ENCODE measurements around the gene ANKRD42. TPM values are rescaled to one million over a fixed set of nuclear protein-coding genes. Genes with fewer than 3 reads are reported as not detected.
"Not testable (repeated sequence)": the region's sequence is repeated elsewhere in the genome, so short reads cannot be mapped to it uniquely, and the experiment has no call there.

The ANKRD42 gene
- total RNA-seq, 1 experiment from 2014 or later = 10.4 TPM

- Histone ChIP-seq H3K4me3 (no peak overlapping the region), H4K20me1 (ENCODE audit: insufficient read depth) (no peaks in the 10 kb centered on the region), H3K9me2 (ENCODE audit: insufficient read depth) (no peaks in the 10 kb centered on the region), H3K79me2 (ENCODE audit: low read depth) (no peaks in the 10 kb centered on the region), H3K27me3 (ENCODE audit: insufficient read depth, low read depth) (no peaks in the 10 kb centered on the region), H3K36me3 (ENCODE audit: low read depth) (peaks cover 42% of the 10 kb centered on the region; the same call in 1 of the 2 replicates), H3F3A (ENCODE audit: insufficient read depth, low read depth) (peaks cover 25% of the 10 kb centered on the region), H3K27ac (no peak overlapping the region), H2AFZ (no peak overlapping the region), H3K9me3 (ENCODE audit: insufficient read depth, low read depth) (no peaks in the 10 kb centered on the region), H3K4me1 (replicated peaks; ENCODE audit: insufficient read depth) (peaks cover 42% of the 10 kb centered on the region), H3K4me2 (no peak overlapping the region)
- ChIA-PET CTCF (no interaction called here), POLR2A (ENCODE audit: unreplicated experiment) (no interaction called here)
- no peak for DNase-seq
- no TSS peak for BruUV-seq (replicated peaks)
- intact Hi-C loops (cut with micrococcal nuclease; ENCODE audit: unreplicated experiment) = no loop called here
- TF ChIP-seq CTCF (conservative IDR thresholded peaks at IDR 0.05) (no peak), EZH2 (IDR thresholded peaks at IDR 0.05; ENCODE audit: low read depth) (no peak)
Observed at GRCh38 chr11:83259559-83259958, 66.0 kb downstream of the ANKRD42 start.

DNA sequence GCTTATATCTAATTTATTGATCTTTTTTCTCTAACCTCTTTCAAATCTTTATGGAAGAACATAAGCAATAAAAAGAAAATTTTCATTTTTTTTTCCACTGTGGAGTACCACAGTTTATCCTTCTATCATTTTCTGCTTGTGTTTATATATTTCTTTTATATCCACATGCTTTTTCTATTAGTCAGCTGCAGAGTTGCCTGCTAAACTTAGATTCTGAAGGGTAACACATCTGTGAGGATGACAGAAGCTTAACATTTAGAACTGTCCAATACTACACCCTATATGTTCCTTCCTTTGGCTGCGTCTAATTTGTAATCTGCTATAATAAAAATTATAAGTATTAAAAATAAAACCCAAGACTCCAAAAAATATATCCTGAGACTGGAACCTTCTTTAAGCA is 71.8 kb downstream of the ANKRD42 start:
- intact Hi-C loops (cut with micrococcal nuclease; ENCODE audit: unreplicated experiment) = no loop called here
- no peaks in the 10 kb centered on the region for H3K9me2 ChIP-seq (ENCODE audit: insufficient read depth)
- H3K36me3 ChIP-seq (ENCODE audit: low read depth) = peaks cover 32% of the 10 kb centered on the region; the same call in 1 of the 2 replicates
- no peaks in the 10 kb centered on the region for H3K9me3 ChIP-seq (ENCODE audit: insufficient read depth, low read depth)
- ChIA-PET POLR2A (ENCODE audit: unreplicated experiment) (no interaction called here), CTCF (no interaction called here)
- H3K4me1 ChIP-seq (replicated peaks; ENCODE audit: insufficient read depth) = no peaks in the 10 kb centered on the region
- H4K20me1 ChIP-seq (ENCODE audit: insufficient read depth) = no peaks in the 10 kb centered on the region
- H3K79me2 ChIP-seq (ENCODE audit: low read depth) = no peaks in the 10 kb centered on the region
- TF ChIP-seq EZH2 (IDR thresholded peaks at IDR 0.05; ENCODE audit: low read depth) = no peak
- TF ChIP-seq CTCF (conservative IDR thresholded peaks at IDR 0.05) = no peak
- no peak overlapping the region for H3K27ac ChIP-seq
- H3K27me3 ChIP-seq (ENCODE audit: insufficient read depth, low read depth) = no peaks in the 10 kb centered on the region
- H3K4me3 ChIP-seq = no peak overlapping the region
- H2AFZ ChIP-seq = no peak overlapping the region
- no peak overlapping the region for H3K4me2 ChIP-seq
- no peak for DNase-seq
- no peaks in the 10 kb centered on the region for H3F3A ChIP-seq (ENCODE audit: insufficient read depth, low read depth)
- no TSS peak for BruUV-seq (replicated peaks)

DNA sequence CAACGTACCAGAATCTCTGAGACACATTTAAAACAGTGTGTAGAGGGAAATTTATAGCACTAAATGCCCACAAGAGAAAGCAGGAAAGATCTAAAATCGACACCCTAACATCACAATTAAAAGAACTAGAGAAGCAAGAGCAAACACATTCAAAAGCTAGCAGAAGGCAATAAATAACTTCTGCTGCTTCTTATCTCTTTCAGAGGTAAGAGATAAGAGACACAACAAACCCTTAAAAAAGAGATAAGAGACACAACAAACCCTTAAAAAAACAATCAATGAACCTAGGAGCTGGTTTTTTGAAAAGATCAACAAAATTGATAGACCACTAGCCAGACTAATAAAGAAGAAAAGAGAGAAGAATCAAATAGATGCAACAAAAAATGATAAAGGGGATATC is 75.6 kb downstream of the ANKRD42 start:
- H3F3A ChIP-seq (ENCODE audit: insufficient read depth, low read depth); intact Hi-C loops (cut with micrococcal nuclease; ENCODE audit: unreplicated experiment); POLR2A ChIA-PET (ENCODE audit: unreplicated experiment); H3K9me3 ChIP-seq (ENCODE audit: insufficient read depth, low read depth); H3K4me2 ChIP-seq; H3K79me2 ChIP-seq (ENCODE audit: low read depth); H3K4me1 ChIP-seq (replicated peaks; ENCODE audit: insufficient read depth); H4K20me1 ChIP-seq (ENCODE audit: insufficient read depth); H3K27me3 ChIP-seq (ENCODE audit: insufficient read depth, low read depth); DNase-seq; H3K4me3 ChIP-seq; H2AFZ ChIP-seq; BruUV-seq (replicated peaks); CTCF ChIA-PET; H3K27ac ChIP-seq; H3K9me2 ChIP-seq (ENCODE audit: insufficient read depth): not testable (repeated sequence)
- H3K36me3 ChIP-seq (ENCODE audit: low read depth) = peaks cover 22% of the 10 kb centered on the region

DNA sequence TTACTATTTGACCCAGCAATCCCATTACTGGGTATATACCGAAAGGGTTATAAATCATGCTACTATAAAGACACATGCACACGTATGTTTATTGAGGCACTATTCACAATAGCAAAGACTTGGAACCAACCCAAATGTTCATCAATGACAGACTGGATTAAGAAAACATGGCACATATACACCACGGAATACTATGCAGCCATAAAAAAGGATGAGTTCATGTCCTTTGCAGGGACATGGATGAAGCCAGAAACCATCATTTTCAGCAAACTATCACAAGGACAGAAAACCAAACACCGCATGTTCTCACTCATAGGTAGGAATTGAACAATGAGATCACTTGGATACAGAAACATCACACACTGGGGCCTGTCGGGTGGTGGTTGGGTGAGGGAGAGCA is 78.2 kb downstream of the ANKRD42 start:
- Histone ChIP-seq H3F3A (ENCODE audit: insufficient read depth, low read depth) (peaks cover 19% of the 10 kb centered on the region; the same call in 1 of the 2 replicates), H3K36me3 (ENCODE audit: low read depth) (peaks cover 22% of the 10 kb centered on the region)
- H3K4me1 ChIP-seq (replicated peaks; ENCODE audit: insufficient read depth); intact Hi-C loops (cut with micrococcal nuclease; ENCODE audit: unreplicated experiment); H3K9me2 ChIP-seq (ENCODE audit: insufficient read depth); H3K9me3 ChIP-seq (ENCODE audit: insufficient read depth, low read depth); H3K4me3 ChIP-seq; H4K20me1 ChIP-seq (ENCODE audit: insufficient read depth); POLR2A ChIA-PET (ENCODE audit: unreplicated experiment); H3K4me2 ChIP-seq; H3K27ac ChIP-seq; DNase-seq; H3K79me2 ChIP-seq (ENCODE audit: low read depth); H3K27me3 ChIP-seq (ENCODE audit: insufficient read depth, low read depth); CTCF ChIA-PET; BruUV-seq (replicated peaks); H2AFZ ChIP-seq: not testable (repeated sequence)

Measured in PC-9 (cell line).